HepG2 (cell line): ENCODE data around the gene PMFBP1. TPM values are rescaled to one million over a fixed set of nuclear protein-coding genes. Genes with fewer than 3 reads are reported as not detected.
A peak's percentile ranks its signal among the peaks of the same experiment; 100 is the strongest.

Source experiments
- ATAC-seq: fragments of 200-7000 bp; cut with Tn5 transposase; 3 replicates; pipeline ENCODE4 v1.9.1; 2020; ENCODE audit warnings: mild to moderate bottlenecking, moderate library complexity
- BruUV-seq: library from RNA; stranded (reverse); fragments of 400-500 nt; replicated peaks from 2 replicates; lab custom pipeline; 2021; lab: Mats Ljungman, UMichigan
- CTCF ChIA-PET: fragments of 300-600 bp; formaldehyde crosslinking; extraction: SDS; loops from one replicate; lab custom pipeline; 2021; ENCODE audit warnings: low total read pairs, inconsistent platforms, low intra/inter-chr PET ratio; lab: Yijun Ruan, JAX
- POLR2A ChIA-PET: fragments of 350-600 bp; sonication (Branson Sonifier 250); formaldehyde crosslinking; loops from one replicate; lab custom pipeline; 2020; ENCODE audit warnings: antibody characterized with exemption, inconsistent platforms; lab: Yijun Ruan, JAX
- DNase-seq: peaks from one replicate; pipeline ENCODE4 v3.0.0-alpha.2; 2015; ENCODE audit warnings: low spot score
- FAIRE-seq: peaks from 3 replicates; lab custom pipeline; 2011; peaks lifted over from hg19 to GRCh38; lab: Jason Lieb, UNC
- H2AFZ ChIP-seq: one replicate; pipeline ENCODE4 v1.6.1; 2011; ENCODE audit warnings: low read length, inconsistent platforms
- H3K27ac ChIP-seq: fragments of 300-600 bp; 3 replicates; pipeline ENCODE4 v1.8.0; 2011; ENCODE audit warnings: mixed run types, mild to moderate bottlenecking, mixed read lengths, low read length, inconsistent platforms; ENCODE audit not compliant: insufficient read depth; ENCODE audit errors: extremely low read length
- H3K27me3 ChIP-seq, 2 experiments: fragments of 200-600 bp in 1 of 2; 2 replicates in 1 of 2; 3 replicates in 1 of 2; pipeline versions ENCODE4 v1.6.0 to v1.8.0; 2011; ENCODE audit warnings: low read length in 2 of 2, mild to moderate bottlenecking in 2 of 2, moderate library complexity in 2 of 2, inconsistent platforms in 1 of 2; ENCODE audit not compliant: insufficient read depth in 2 of 2, control insufficient read depth in 1 of 2
- H3K36me3 ChIP-seq, 2 experiments: fragments of 200-600 bp in 1 of 2; replicated peaks in 1 of 2; 2 replicates in 1 of 2; 3 replicates in 1 of 2; pipeline versions ENCODE4 v1.5.1 to v1.8.0; 2011; ENCODE audit warnings: low read length in 2 of 2, inconsistent platforms in 1 of 2; ENCODE audit not compliant: insufficient read depth in 2 of 2, control insufficient read depth in 1 of 2
- H3K4me1 ChIP-seq: 2 replicates; pipeline ENCODE4 v1.5.1; 2012; ENCODE audit warnings: low read length, inconsistent platforms; ENCODE audit not compliant: insufficient read depth
- H3K4me2 ChIP-seq: 2 replicates; pipeline ENCODE4 v1.6.0; 2011; ENCODE audit warnings: low read depth, low read length, inconsistent platforms
- H3K4me3 ChIP-seq, 3 experiments: fragments of 200-600 bp in 1 of 3; sonication (generic), shearing (Covaris generic) in 1 of 3; replicated peaks in 1 of 3; 2 replicates each; pipeline ENCODE4 v1.5.1; 2011 to 2016; ENCODE audit warnings: low read length in 3 of 3, inconsistent platforms in 2 of 3, low read depth in 2 of 3, mild to moderate bottlenecking in 2 of 3, control low read depth in 1 of 3, mixed read lengths in 1 of 3; ENCODE audit not compliant: insufficient read depth in 1 of 3
- H3K79me2 ChIP-seq: one replicate; pipeline ENCODE4 v1.6.1; 2011; ENCODE audit warnings: low read length, inconsistent platforms; ENCODE audit not compliant: insufficient read depth
- H3K9ac ChIP-seq: 2 replicates; pipeline ENCODE4 v1.6.0; 2011; ENCODE audit warnings: mild to moderate bottlenecking, low read depth, low read length, inconsistent platforms; ENCODE audit not compliant: insufficient read depth
- H3K9me3 ChIP-seq: 2 replicates; pipeline ENCODE4 v1.5.1; 2012; ENCODE audit warnings: mild to moderate bottlenecking, low read length
- H4K20me1 ChIP-seq: 2 replicates; pipeline ENCODE4 v1.6.0; 2011; ENCODE audit warnings: inconsistent platforms, mild to moderate bottlenecking, low read length, moderate library complexity; ENCODE audit not compliant: insufficient read depth
- GPBP1L1 ChIP-seq: sonication (generic); formaldehyde crosslinking; IDR thresholded peaks from 2 replicates; pipeline ENCODE4 v1.5.0; 2020; ENCODE audit warnings: mild to moderate bottlenecking, missing genetic modification reagents
- HOXA5 ChIP-seq: sonication (generic); formaldehyde crosslinking; IDR thresholded peaks from 2 replicates; pipeline ENCODE4 v1.4.0; 2020; ENCODE audit warnings: missing genetic modification reagents
- MEIS1 ChIP-seq: sonication (generic); formaldehyde crosslinking; IDR thresholded peaks from 2 replicates; pipeline ENCODE4 v1.9.0; 2021; ENCODE audit warnings: mild to moderate bottlenecking, missing genetic modification reagents, moderate library complexity, borderline replicate concordance
- NBN ChIP-seq: fragments of 450-650 bp; conservative IDR thresholded peaks from 2 replicates; pipeline ENCODE4 v1.6.1; 2017
- NCOA2 ChIP-seq: sonication (generic); formaldehyde crosslinking; IDR thresholded peaks from 2 replicates; pipeline ENCODE4 v1.8.0; 2022; ENCODE audit warnings: inconsistent platforms
- NFYB ChIP-seq: sonication (generic); formaldehyde crosslinking; IDR thresholded peaks from 2 replicates; pipeline ENCODE4 v1.4.0; 2020; ENCODE audit warnings: missing genetic modification reagents
- NR1H2 ChIP-seq: sonication (generic); formaldehyde crosslinking; IDR thresholded peaks from 2 replicates; pipeline ENCODE4 v1.8.1; 2022; ENCODE audit warnings: low read depth, missing genetic modification reagents, borderline replicate concordance
- PHF8 ChIP-seq: sonication (generic); formaldehyde crosslinking; IDR thresholded peaks from 2 replicates; pipeline ENCODE4 v1.5.0; 2020; ENCODE audit warnings: missing genetic modification reagents
- POLR2G ChIP-seq: fragments of 200-400 bp; formaldehyde crosslinking; IDR thresholded peaks from 2 replicates; pipeline ENCODE4 v1.6.1; 2018; ENCODE audit warnings: mild to moderate bottlenecking, low read depth, low read length, moderate library complexity
- RFXAP ChIP-seq: sonication (generic); formaldehyde crosslinking; IDR thresholded peaks from 2 replicates; pipeline ENCODE4 v1.4.0; 2020; ENCODE audit warnings: missing genetic modification reagents, borderline replicate concordance
- TCF12 ChIP-seq, 2 experiments: fragments of 450-650 bp in 1 of 2; sonication (generic) in 1 of 2; formaldehyde crosslinking in 1 of 2; IDR thresholded peaks; 2 replicates each; pipeline versions ENCODE4 v1.6.1 to v1.8.0; 2017 to 2022; ENCODE audit warnings: antibody characterized with exemption in 1 of 2, mild to moderate bottlenecking in 1 of 2, missing genetic modification reagents in 1 of 2, moderate library complexity in 1 of 2
- THAP11 ChIP-seq: IDR thresholded peaks from 2 replicates; pipeline ENCODE4 v1.6.1; 2016; ENCODE audit warnings: missing biosample characterization, missing genetic modification reagents
- TRIM22 ChIP-seq: fragments of 450-650 bp; IDR thresholded peaks from 2 replicates; pipeline ENCODE4 v1.6.1; 2017
- TSC22D2 ChIP-seq: sonication (generic); formaldehyde crosslinking; IDR thresholded peaks from 2 replicates; pipeline ENCODE4 v1.5.1; 2020; ENCODE audit warnings: missing genetic modification reagents, mild to moderate bottlenecking, borderline replicate concordance
- YY1 ChIP-seq: IDR thresholded peaks from 2 replicates; pipeline ENCODE4 v1.6.1; 2011; ENCODE audit warnings: low read length, low read depth, moderate library complexity, mild to moderate bottlenecking; ENCODE audit not compliant: insufficient read depth, insufficient replicate concordance
- ZBTB8A ChIP-seq: sonication (generic); formaldehyde crosslinking; IDR thresholded peaks from 2 replicates; pipeline ENCODE4 v1.4.0; 2020; ENCODE audit warnings: mild to moderate bottlenecking, low read depth, missing genetic modification reagents, borderline replicate concordance
- ZFP37 ChIP-seq: sonication (generic); formaldehyde crosslinking; IDR thresholded peaks from 2 replicates; pipeline ENCODE4 v1.4.0; 2020; ENCODE audit warnings: missing genetic modification reagents, borderline replicate concordance
- ZNF143 ChIP-seq: sonication (generic); formaldehyde crosslinking; IDR thresholded peaks from 2 replicates; pipeline ENCODE4 v1.4.0; 2020; ENCODE audit warnings: missing genetic modification reagents
- ZNF558 ChIP-seq: sonication (generic); formaldehyde crosslinking; IDR thresholded peaks from 2 replicates; pipeline ENCODE4 v1.9.0; 2022; ENCODE audit warnings: mild to moderate bottlenecking, missing genetic modification reagents, borderline replicate concordance
- ZNF691 ChIP-seq: sonication (generic); formaldehyde crosslinking; IDR thresholded peaks from 2 replicates; pipeline ENCODE4 v1.4.0; 2020; ENCODE audit warnings: missing genetic modification reagents, low read depth, mild to moderate bottlenecking, borderline replicate concordance
- WGBS: methylation state at CpG from one replicate; pipeline ENCODE4 v1.1.6; 2017; ENCODE audit warnings: low lambda C conversion rate; 5-methylcytosine and 5-hydroxymethylcytosine counted together
- in situ Hi-C: cut with HindIII; loops from 2 replicates; pipeline ENCODE4 v1.10.0; 2017; ENCODE audit warnings: low pct_unique_long_range_greater_than_20kb; ENCODE audit not compliant: extremely low pct_ligation_motif_present
- intact Hi-C: fragments of 100-400 bp; cut with micrococcal nuclease; formaldehyde crosslinking; loops from one replicate; pipeline ENCODE4 v1.10.0; 2022; ENCODE audit not compliant: unreplicated experiment
- polyA plus RNA-seq, 8 experiments: library from polyadenylated mRNA; depleted of rRNA in 3 of 8; stranded (reverse) in 7 of 8; unstranded in 1 of 8; fragments of >200 nt; fragmentation: Illumina TruSeq in 4 of 8; extraction: Trizol in 4 of 8; gene quantifications; 2 replicates each; pipeline versions ENCODE4 v1.2.1 to v1.2.3, GENCODE V29; 2011 to 2016; ENCODE audit warnings: low read depth in 4 of 8, missing spikeins in 1 of 8, mixed read lengths in 1 of 8; ENCODE audit not compliant: insufficient read depth in 1 of 8
- total RNA-seq, 5 experiments: library from RNA; depleted of rRNA; stranded (reverse); fragments of >200 nt; fragmentation: Illumina TruSeq; extraction: Trizol; gene quantifications; 2 replicates each; pipeline ENCODE4 v1.2.3, GENCODE V29; 2016; ENCODE audit warnings: low read depth in 1 of 5

Gene PMFBP1
- total and polyA plus RNA-seq, 2 of the 13 experiments (the other 11 are each of a cell fraction or from before 2014, with no cell fraction given) = 1.9 to 3.8 TPM

GRCh38 chr16:72093448-72094265 is 78.3 kb downstream of the PMFBP1 start, which contains the start of the genes DHX38 and TXNL4B:
Gene DHX38 (plus strand): TSS chr16:72093847. CDS start chr16:72096158, 2,311 bp downstream.
Gene TXNL4B (minus strand): TSS chr16:72093620. CDS start chr16:72090749, 2,871 bp downstream.
- Histone ChIP-seq H3K4me3 (peak within 1 kb of the TSS; percentile 98 to 100 (median 98)), H3K36me3 (peaks cover 23 to 46% of the 10 kb centered on the region in 2 experiments), H3K9me3 (no peaks in the 10 kb centered on the region), H2AFZ (no peak within 1 kb of the TSS), H3K79me2 (peaks cover 75% of the 10 kb centered on the region), H3K9ac (peak within 1 kb of the TSS; percentile 92), H3K4me2 (peak within 1 kb of the TSS; percentile 91), H3K27me3 (peaks cover 0 to 4% of the 10 kb centered on the region in 2 experiments; a peak in 1 of 5 replicates), H3K4me1 (peaks cover 54% of the 10 kb centered on the region), H4K20me1 (no peaks in the 10 kb centered on the region; the same call in none of the 2 replicates), H3K27ac (peak within 1 kb of the TSS; percentile 88)
- POLR2A ChIA-PET = interaction anchor here (0.6 to 4.7 kb wide), 24 partner anchors 9 to 284 kb away, joined by 3 to 51 read pairs (median 5); partner anchors contain the start of genes AP1G1, HP, HPR and IST1
- FAIRE-seq = peak; percentile 98
- intact Hi-C loops = loop anchor here (1.0 kb wide), 4 partner anchors 11 to 198 kb away; partner anchors contain the start of genes DHODH and IST1
- ATAC-seq = peak; percentile 98
- BruUV-seq = no TSS peak
- in situ Hi-C loops = no loop called here
- CTCF ChIA-PET = interaction anchor here (0.8 kb wide), 1 partner anchor 27 kb away, joined by 3 read pairs; no protein-coding TSS in a partner anchor
- WGBS = 0% methylated on average over 37 of the region's 43 CpGs
- DNase-seq = peak; percentile 100
- peak; percentile 70; the same call in 1 of the 2 replicates for TF ChIP-seq RFXAP (CRISPR knock-in tag)
- no peak for TF ChIP-seq TCF12 (IDR thresholded peaks at IDR 0.05)
- peak; percentile 25; the same call in 1 of the 2 replicates for TF ChIP-seq TCF12 (CRISPR knock-in tag; IDR thresholded peaks at IDR 0.05)
- no peak for TF ChIP-seq NR1H2 (CRISPR knock-in tag)
- 0 out of 2 replicates have a peak, but pooled peaks have one; percentile 67 for TF ChIP-seq ZNF691
- 0 out of 2 replicates have a peak, but pooled peaks have one; percentile 80 for TF ChIP-seq HOXA5 (CRISPR knock-in tag)
- TF ChIP-seq TRIM22 = no peak
- TF ChIP-seq GPBP1L1 (CRISPR knock-in tag) = no peak
- TF ChIP-seq ZBTB8A (CRISPR knock-in tag) = no peak
- TF ChIP-seq MEIS1 (CRISPR knock-in tag) = 0 out of 2 replicates have a peak, but pooled peaks have one; percentile 10
- TF ChIP-seq ZNF558 (CRISPR knock-in tag) = peak; percentile 81; the same call in 1 of the 2 replicates
- TF ChIP-seq NFYB (CRISPR knock-in tag) = peak; percentile 95
- peak; percentile 80; the same call in 1 of the 2 replicates for TF ChIP-seq TSC22D2 (CRISPR knock-in tag)
- TF ChIP-seq ZNF143 (CRISPR knock-in tag) = peak; percentile 86
- TF ChIP-seq PHF8 (CRISPR knock-in tag) = peak; percentile 97
- TF ChIP-seq THAP11 (CRISPR knock-in tag) = peak; percentile 96
- TF ChIP-seq YY1 = peak; percentile 98
- TF ChIP-seq NCOA2 (CRISPR knock-in tag) = no peak
- no peak for TF ChIP-seq NBN
- TF ChIP-seq POLR2G = peak; percentile 90
- TF ChIP-seq ZFP37 (CRISPR knock-in tag) = no peak; the same call in 1 of the 2 replicates
